HG03066 (cell line): ENCODE results near the gene MAML1.
"Not testable (repeated sequence)": the region's sequence is repeated elsewhere in the genome, so short reads cannot be mapped to it uniquely, and the experiment has no call there.

Source experiments
- ATAC-seq: cut with Tn5 transposase; IDR thresholded peaks from one replicate; pipeline ENCODE4 v1.9.1; 2021; ENCODE audit warnings: low read depth; ENCODE audit not compliant: unreplicated experiment

MAML1 gene

GRCh38 chr5:179732412-179732917 is at the start of gene MAML1:
MAML1 (plus strand) TSS chr5:179732822; CDS start chr5:179733113, 291 bp downstream.
- ATAC-seq = peak; percentile 90

GRCh38 chr5:179689212-179689611 is 43.4 kb upstream of the MAML1 start:
- ATAC-seq = not testable (repeated sequence)

GRCh38 chr5:179694561-179694960 is 38.1 kb upstream of the MAML1 start:
- no peak for ATAC-seq

- ATAC-seq = no peak
These were observed 36.0 kb upstream of the MAML1 start for GRCh38 chr5:179696603-179697002.

- no peak for ATAC-seq
These were observed 35.5 kb upstream of the MAML1 start for GRCh38 chr5:179697108-179697507.

GRCh38 chr5:179697543-179697942 is 35.1 kb upstream of the MAML1 start:
- ATAC-seq = not testable (repeated sequence)

- ATAC-seq = peak; percentile 90
These were observed 34.4 kb upstream of the MAML1 start for GRCh38 chr5:179697993-179698934.

GRCh38 chr5:179698935-179699615 is 33.5 kb upstream of the MAML1 start, which contains the start of gene CANX:
CANX (plus strand) TSS chr5:179698967; CDS start chr5:179705682, 6,715 bp downstream.
- ATAC-seq = no peak

- ATAC-seq = no peak
These were observed 32.9 kb upstream of the MAML1 start for GRCh38 chr5:179699616-179700237.

- no peak for ATAC-seq
These were observed 32.2 kb upstream of the MAML1 start for GRCh38 chr5:179700401-179700918.

GRCh38 chr5:179716286-179716685 is 16.3 kb upstream of the MAML1 start:
- no peak for ATAC-seq

GRCh38 chr5:179720222-179720621 is 12.4 kb upstream of the MAML1 start:
- no peak for ATAC-seq

- no peak for ATAC-seq
These were observed 8.5 kb upstream of the MAML1 start for GRCh38 chr5:179724163-179724562.

GRCh38 chr5:179727106-179727505 is 5.5 kb upstream of the MAML1 start:
- ATAC-seq = no peak

- no peak for ATAC-seq
These were observed 3.3 kb upstream of the MAML1 start for GRCh38 chr5:179729303-179729702.

GRCh38 chr5:179729727-179730126 is 2.9 kb upstream of the MAML1 start:
- ATAC-seq = no peak

GRCh38 chr5:179730356-179730755 is 2.3 kb upstream of the MAML1 start:
- no peak for ATAC-seq

- no peak for ATAC-seq
These were observed 1.8 kb upstream of the MAML1 start for GRCh38 chr5:179730852-179731251.

GRCh38 chr5:179731791-179732411 is 721 bp upstream of the MAML1 start:
- ATAC-seq = peak; percentile 5
